ENCODE results near the gene GREM2.

Gene GREM2

DNA sequence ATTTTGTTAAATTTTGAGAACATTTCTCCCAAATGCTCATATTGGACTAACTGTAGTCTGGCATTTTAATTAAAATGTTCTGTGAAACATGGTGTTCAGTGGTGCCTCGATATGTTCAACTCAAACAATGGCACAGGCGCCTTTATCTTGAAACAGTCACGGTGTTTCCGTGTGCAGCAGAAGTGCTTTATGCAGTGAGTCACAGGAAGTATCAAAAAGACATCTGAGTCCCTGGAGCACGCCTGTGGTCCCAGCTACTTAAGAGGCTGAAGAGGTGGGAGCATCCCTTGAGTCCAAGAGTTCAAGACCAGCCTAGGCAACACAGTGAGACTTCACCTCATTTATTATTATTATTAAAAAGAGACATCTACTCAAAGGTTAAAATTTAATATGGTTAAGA is 52.2 kb downstream of the GREM2 start:
- DNase-seq (ENCODE audit: low read depth): peak; percentile 3

DNA sequence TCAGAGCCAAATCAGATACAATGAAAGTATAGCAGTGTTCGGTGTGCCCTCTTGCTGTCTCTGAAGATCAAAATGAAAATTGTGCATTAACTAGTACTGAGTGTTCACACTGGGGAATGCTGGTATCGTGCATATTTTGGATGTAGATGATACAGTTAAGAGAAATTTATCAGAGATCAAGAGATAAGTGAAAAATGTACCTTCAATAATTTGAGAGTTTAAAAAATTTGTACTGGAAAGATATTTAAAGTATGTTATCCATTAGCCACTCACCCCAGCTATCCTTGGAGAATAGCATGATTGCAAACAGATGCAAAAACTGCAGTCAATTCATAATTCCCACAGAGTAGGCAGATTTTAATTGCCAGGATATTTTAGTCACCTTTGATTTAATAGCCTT is 56.4 kb downstream of the GREM2 start:
- no peak for DNase-seq (ENCODE audit: low read depth)

DNA sequence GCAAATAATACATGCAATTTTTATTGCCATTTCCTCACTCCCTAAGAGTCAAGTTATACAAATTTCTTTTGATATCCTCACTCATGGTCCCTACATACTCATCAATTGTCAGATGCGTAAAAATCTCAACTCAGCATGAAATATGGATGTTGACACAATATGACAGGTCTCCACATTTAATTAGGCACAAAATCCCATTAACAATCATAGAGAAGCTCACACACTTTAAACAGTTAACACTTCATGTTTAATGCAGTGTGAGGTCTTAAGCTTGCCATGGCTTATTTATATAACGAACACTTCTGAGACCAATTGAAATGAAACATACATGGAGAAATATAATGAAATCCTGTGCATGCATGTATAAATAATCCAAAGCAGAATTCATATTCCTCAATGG is 58.6 kb downstream of the GREM2 start:
- no peak for DNase-seq (ENCODE audit: low read depth)

DNA sequence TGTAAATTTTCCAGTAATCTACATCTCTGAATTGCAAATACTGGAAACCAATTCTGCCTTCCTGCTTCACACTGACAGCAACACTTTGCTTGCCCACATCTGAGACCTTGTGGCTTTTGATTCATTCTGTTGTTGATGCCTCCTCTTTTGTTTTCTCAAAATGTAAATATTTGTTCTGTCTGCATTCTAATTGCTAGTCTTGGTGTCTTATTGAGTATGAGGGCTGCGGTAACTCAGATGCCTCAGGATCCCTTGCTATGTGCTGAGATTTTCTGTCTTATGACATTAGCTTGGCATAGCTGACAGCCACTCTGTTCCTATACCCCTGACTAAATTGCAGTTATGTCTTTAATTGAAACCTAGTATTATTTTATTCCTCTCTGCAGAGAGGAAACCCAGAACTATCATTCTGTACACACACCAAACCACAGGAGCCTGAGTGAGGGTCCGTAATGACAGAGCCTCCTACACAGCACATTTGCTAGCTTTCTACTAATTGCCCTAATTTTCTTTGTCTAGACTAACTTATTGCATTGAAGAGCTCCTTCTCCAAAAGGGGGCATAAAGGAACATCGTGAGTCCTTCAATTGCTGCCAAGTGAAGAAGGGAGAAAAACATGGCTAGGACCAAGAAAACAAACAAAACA is 72.1 kb downstream of the GREM2 start:
- no peak for DNase-seq (ENCODE audit: low read depth)

DNA sequence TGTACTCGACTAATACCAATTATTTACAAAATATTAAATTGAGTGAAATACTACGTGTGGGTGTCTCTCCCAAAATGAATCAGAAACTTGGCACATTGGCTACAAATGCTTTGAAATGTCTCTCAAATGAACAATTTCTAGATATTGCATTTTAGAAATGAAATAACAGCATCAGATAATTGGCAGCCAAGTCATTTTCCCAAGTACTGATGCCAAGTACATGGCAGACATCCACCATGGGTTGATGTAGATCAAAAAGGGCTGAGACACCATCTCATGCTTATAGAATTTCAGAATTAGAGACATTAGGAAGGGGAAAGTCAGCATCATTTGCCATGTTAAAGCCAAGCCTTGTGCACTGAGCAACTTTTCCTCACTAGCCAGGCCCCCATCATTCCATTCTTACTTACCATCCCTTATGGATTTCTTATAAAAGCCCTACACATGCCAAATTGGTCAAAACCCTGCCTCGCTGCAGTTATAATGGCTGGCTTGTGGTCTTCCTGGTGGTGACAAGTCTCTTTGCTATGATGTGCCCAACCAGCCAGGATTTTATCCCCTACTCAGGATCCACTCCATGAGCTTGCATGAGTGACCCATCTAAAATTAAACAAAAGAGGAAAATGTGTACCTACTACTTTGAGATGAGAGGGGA is 73.1 kb downstream of the GREM2 start:
- no peak for DNase-seq (ENCODE audit: low read depth)

DNA sequence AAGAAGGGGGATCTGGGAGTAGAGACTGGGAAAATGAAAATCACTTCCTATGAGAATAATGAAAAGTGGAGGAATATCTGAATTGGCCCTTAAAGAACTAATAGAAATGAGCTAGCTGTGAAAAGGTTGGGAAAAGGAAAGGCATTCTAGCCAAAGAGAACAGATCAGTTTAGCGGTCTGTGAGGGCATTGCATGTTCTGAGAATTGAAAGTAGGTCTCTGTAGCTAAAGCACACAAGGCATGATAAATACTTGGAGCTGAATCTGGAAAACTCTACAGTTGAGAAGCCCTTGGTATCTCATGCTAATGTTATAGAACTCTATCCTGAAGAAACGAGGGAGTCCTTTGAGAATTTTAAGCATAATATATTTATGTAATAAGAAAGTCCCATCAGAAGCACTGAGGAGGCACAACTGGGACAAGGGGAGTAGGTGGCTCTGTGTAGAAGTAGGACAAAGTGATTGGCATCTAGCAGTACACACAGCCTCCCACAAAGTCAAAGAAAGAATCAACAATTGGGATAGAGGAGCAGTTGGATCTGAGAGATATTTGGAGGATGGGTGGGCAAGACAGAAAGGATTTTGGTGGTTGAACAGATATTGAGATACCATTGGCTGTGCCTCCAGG is 78.7 kb downstream of the GREM2 start:
- DNase-seq (ENCODE audit: low read depth): no peak

DNA sequence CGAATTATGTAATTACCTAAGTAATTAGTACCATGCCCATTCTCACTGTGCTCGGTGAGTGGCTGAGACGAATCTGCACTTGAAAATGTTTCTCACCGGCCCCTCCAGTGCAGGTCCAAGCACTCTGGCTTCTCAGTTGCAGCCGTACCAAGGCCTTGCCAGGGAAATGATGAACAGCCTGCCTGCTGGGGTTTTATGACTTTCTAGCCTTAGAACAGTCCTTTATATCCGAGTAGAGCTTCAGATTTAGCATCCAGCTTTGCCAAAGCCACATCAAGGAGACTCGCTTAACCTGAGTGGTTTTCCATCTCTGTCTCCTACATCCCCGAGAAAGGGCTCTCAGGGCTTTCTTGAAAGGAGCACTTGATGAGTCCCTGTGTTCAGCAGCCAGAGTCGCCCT is 83.4 kb downstream of the GREM2 start:
- no peak for DNase-seq (ENCODE audit: low read depth)

DNA sequence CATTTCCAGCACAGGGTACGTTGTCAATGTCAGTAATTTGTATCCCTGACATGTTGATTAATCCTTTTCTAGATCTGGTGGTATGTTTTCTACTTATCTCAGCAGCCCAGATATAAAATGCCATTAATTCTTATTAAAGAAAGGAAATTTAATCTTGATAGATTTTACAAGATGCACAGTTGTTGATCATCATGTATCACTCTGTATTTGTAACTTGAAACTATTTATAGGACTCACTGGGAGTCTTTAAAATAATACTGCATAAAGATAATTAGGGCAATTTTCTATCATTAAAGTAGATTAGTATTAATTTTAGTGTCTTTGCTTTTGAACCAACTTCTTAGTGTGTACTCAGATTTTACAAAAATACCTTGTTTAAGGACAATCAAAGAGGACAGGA is 84.9 kb downstream of the GREM2 start:
- DNase-seq (ENCODE audit: low read depth): no peak

DNA sequence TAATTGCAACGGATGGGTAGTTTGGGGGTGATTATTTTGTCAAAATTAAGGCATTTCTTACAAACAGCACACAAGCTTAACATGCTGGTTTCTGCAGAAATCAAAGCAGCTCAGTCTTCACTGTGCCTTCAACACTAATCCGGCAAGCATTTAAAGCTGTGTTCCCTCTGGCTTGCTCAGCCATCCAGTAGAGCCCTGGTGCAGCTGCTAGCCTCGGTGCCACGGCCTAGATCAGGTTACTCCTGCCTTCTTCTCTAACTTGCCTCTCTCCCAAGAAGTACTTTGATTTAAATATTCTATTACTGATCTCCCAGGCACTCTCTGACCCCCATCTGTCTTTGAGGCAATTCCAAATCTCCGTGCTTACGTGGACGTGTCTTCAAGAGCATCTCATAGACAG is 85.6 kb downstream of the GREM2 start:
- no peak for DNase-seq (ENCODE audit: low read depth)

DNA sequence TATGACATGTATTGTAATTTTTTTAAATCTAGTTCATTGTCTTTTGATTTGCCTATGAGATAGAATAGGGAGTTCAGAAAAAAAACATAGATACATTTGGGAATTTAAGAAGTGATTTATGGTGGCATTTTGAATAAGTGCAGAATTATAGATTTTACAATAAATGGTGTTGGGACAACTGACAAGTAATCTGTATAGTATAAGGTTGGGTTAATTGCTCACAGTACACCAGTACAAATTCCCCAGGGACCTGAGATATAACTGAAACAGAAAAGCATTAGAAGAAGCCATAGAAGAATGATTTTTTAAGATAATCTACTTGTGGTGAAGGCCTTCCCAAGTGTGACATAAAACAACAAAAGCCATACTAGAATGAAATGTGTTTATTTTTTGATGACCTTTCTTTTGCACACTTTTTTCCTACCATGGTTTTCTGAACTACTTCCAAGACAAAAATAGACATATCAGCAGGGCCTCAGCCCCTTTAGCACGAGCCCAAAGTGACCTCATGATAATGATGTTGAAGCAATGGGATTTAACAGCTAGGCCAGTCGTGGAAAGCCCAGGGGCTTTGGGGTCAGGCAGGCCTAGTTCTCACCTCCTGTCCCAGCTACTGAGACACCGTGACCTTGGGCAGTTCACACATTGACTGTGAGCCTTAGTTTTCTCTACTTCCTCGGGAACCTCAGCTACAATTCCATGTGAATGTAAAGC is 87.4 kb downstream of the GREM2 start:
- DNase-seq (ENCODE audit: low read depth): no peak

DNA sequence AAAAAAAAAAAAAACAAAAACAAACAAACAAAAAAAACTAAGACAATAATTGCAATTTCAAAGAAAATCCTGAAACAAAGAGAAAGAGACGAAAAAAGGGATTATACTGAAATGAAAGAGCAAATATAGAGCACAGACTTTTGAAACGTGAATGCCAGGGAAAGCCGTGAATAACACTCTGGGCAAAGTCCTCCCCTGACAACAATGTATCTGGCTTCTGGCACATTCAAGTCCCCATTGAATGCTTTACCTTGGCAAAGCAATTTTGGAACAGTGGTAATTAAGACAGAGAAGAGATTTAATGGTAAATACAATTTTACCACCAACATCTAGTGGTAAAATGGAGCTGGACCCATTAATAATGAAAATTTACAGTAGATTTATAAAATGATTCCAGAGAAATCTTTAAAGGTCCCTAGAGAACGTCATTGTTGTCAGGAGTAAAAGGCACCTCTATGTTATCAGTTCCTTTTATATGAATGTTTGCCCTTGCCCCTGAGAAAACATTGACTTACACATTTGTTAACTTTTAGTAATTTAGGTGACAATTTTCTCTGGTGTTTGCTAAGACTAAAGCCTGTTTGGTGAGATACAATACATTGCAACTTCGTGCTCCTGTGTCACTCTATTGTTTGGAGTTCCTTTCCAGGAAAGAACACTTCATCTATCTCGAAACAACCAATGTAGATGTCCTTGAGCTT is 89.7 kb downstream of the GREM2 start:
- DNase-seq (ENCODE audit: low read depth): no peak

DNA sequence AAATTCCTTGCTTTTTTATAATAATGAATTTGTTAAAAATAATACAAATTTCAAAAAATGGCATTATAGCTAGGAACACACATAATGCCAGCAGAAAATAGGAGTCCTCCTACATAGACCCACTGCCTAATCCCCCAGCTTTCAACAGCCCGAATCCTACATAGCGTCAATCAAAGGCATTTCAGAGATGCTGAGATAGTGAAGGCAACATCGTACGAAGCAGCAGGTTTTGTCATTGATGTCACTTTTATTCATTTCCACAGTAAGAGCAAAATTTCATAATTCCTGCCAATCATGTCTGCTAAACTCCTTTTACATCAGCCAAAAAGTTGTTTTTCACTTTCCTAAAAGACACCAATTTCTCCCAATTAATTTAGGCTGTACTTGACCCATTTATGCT is 94.1 kb downstream of the GREM2 start:
- DNase-seq (ENCODE audit: low read depth): no peak

DNA sequence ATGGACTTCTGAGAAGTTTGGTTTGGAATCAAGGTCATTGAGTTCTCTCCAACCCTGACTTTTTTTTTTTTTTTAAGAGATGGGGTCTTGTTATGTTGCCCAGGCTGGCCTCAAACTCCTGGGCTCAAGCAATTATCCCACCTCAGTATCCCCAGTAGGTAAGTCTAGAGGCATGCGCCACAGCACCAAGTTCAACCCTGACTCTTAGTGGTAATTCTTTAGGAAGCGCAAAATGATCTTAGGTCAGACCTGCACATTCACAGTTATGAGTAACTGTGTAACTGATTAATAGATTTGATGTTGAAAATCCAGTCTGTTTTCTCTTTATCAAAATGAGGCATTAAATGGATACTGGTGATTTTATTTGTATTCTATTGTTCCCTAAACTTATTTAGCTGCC is 95.9 kb downstream of the GREM2 start:
- no peak for DNase-seq (ENCODE audit: low read depth)

DNA sequence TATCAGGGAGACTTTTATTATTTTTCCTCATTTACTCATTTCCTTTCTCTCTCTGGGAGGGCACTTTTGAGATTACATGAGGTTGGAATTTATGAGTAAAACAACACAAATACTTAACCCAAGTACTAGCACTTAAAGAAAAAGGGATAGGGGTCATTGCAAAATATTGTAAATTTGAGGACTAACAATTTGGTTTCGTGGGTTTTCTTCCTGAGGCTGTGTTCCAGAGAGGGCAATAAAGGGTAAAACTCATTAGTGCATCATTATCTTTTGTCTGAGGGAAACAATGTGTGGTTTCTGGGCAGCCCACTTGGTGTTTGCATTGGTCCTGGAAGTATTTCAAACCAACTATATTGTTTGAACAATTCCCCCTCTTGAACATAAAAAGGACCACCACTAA is 96.5 kb downstream of the GREM2 start:
- peak; percentile 33 for DNase-seq (ENCODE audit: low read depth)

DNA sequence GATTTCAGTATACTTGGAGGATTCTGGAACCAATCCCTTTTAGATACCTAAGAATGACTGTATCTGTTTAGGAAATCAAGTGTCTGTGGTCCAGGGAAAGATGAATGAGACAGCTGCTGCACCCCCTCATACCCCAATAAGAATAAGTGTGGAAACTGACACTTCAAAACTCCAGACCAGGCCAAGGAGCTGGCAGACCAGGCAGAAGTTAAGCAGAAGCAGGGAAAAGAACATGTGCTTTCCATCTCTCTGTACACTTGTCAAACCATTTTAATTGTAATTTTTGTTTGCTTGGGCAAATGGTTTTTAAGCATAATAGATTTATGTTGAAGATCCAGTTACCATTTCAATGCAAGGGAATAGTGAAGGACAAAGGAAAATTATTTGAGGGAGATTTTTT is 100.2 kb downstream of the GREM2 start:
- no peak for DNase-seq (ENCODE audit: low read depth)

DNA sequence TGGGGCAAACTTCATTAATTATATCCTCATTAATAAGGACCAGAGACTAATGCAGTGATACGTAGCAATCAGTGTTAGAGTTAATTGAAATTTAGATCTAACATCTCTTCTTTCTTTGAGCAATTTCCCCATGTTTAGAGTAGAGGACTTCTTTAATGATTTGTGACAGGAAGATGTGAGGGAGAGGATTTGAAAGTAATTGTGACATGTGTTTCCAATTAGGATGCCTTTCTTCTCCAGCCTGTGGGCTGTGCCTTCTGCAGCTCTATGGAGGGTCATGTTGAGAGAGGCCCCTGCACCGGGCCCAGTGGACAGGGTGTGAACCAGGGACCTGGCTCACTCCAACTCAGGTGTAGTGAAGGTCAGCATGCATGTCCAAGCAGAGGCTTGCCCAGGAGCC is 103.0 kb downstream of the GREM2 start:
- DNase-seq (ENCODE audit: low read depth): no peak

DNA sequence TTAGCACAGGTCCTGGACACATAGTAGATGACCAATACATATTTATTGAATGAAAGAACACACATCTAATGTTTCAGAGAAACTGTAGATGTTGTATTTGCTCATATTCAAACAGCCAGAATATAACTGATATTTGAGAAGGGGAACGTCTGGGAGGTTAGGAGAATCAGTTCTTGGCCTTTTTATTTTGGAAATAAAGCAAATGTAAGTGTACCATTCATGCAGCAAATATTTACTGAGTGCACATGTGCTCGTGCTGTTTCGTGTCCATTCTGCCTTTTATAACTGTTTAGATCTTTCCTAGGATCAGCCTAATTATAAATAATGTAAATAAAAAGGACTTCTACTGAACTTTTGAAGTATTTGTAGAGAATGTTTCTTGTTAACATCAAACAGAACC is 103.8 kb downstream of the GREM2 start:
- DNase-seq (ENCODE audit: low read depth): no peak

DNA sequence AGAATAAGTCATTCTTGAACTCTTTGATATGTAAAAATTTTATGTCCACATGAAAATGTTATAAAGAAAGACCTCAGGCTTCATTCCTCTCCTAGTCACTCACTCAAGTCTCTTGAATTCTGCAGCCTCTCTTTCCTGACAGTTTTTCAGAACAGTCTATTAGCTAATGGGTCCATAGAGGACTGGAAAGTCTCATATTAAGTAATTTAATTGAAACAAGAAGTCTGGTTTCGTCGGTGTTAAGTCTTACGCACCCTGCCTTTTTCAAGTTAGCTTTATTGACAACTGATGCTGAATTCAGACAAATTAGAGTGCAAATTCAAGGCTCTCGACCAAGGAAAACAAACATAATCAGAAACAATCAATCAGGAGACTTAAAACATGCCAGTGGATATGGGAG is 105.8 kb downstream of the GREM2 start:
- DNase-seq (ENCODE audit: low read depth): no peak

DNA sequence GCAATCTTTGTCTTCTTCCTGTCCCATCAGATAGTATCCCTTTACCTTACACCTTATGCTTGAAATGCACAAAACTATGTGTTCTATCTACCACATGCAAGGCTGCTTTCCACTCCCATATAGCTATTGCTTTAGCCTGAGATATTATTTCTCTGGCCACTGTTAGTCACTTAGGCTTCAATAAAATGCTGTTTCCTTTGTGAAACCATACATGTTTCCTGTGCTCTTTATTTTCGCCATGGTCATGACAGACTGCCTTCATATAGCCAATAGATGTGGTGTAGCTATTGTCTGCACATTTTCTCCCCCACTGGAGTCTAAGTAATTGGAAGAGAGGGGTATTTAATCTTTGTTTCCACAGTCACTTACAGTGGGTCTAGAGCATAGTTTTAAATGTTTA is 108.4 kb downstream of the GREM2 start:
- no peak for DNase-seq (ENCODE audit: low read depth)

DNA sequence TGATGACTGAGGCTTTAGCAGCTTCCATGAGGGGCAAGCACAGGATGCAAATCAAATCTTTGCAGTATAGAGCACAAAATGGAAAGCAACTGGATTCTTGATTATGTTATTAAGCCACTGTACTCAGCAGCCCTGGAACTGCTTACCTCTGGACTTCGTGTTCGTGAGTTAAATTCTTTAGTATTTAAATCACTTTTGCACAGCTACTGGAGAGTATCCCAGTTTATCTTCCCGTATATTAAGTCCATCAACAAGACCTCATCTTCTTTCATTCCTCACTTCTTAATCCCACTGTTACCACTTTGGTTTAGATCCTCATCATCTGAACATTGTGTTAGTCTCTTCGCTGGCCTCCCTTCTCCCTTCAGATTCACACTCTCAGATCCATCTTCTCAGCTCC is 108.9 kb downstream of the GREM2 start:
- no peak for DNase-seq (ENCODE audit: low read depth)

DNA sequence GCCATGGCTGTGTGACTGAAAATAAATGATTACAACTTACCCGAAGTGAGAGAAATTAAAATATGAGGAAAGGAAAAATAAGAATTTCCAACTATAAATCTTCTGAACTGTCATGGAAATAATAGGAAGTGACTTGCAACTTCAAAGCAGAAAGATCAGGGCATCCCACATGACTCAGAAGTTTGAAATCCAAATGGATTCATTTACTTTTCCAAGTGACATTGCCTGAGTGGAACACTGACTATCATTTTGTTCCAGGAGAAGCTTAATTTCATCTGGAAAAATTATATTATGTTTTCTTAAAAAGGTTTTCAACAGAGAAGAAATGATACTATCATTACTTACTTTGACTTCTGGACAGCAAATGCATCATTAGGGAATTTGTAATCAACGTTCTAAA is 110.8 kb downstream of the GREM2 start:
- peak; percentile 69 for DNase-seq (ENCODE audit: low read depth)

DNA sequence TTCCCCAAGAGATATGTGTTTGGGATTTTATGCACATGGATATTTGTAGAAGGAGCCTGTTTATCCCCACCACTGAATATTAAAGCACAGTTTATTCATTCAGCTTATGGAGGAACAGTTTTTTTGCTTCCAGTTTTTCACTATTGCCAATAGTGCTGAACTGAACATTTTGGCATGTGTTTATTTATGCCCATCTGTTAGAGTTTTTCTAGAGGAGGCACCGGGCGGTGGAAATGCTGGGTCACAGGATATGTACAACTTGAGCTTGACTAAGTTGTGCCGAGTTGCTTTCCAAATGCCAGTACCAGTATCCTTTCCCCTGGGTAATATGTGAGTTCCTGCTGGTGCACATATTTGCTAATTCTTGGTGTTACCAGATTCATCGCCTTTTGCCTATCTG is 111.3 kb downstream of the GREM2 start:
- DNase-seq (ENCODE audit: low read depth): no peak

DNA sequence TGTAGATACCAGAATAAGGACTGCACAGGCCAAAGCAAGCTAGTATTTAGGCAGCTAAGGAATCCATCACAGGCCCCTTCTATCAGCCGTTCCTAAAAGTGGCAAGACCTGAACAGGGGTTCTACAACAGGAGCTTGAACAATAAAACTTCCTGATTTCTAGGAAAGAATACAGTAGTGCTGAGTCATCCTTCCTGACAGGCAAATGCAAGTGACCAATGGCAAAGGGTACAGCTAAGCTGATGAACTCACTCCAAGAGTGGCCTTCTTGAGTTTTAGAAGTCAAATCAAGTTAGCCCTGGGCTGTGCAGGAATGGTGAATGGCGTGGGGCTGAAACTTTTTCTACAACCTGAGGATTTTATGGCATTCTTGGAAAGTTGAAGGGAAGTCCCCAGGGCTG is 112.9 kb downstream of the GREM2 start:
- DNase-seq (ENCODE audit: low read depth): peak; percentile 77
